Measurements from ENCODE around the gene SH3TC2.

- TF ChIP-seq POLR2AphosphoS5 (IDR thresholded peaks at IDR 0.05), result no peak
- no peak for TF ChIP-seq POLR2A (IDR thresholded peaks at IDR 0.05)
Observed at GRCh38 chr5:149099920-149100319, 37.1 kb upstream of the SH3TC2 start.
